ENCODE results near the gene ADK. TPM values are rescaled to one million over a fixed set of nuclear protein-coding genes. Genes with fewer than 3 reads are reported as not detected.

ADK gene
- total and polyA plus RNA-seq, 2 donors from 2014 or later: 33.0 to 38.3 TPM

- FAIRE-seq (no peak), DNase-seq (no peak)
- TF ChIP-seq, protein P1, sequence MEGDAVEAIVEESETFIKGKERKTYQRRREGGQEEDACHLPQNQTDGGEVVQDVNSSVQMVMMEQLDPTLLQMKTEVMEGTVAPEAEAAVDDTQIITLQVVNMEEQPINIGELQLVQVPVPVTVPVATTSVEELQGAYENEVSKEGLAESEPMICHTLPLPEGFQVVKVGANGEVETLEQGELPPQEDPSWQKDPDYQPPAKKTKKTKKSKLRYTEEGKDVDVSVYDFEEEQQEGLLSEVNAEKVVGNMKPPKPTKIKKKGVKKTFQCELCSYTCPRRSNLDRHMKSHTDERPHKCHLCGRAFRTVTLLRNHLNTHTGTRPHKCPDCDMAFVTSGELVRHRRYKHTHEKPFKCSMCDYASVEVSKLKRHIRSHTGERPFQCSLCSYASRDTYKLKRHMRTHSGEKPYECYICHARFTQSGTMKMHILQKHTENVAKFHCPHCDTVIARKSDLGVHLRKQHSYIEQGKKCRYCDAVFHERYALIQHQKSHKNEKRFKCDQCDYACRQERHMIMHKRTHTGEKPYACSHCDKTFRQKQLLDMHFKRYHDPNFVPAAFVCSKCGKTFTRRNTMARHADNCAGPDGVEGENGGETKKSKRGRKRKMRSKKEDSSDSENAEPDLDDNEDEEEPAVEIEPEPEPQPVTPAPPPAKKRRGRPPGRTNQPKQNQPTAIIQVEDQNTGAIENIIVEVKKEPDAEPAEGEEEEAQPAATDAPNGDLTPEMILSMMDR (IDR thresholded peaks at IDR 0.05; ENCODE audit: borderline replicate concordance, extremely low read depth, insufficient read depth): no peak
- no peaks in the 10 kb centered on the region for H3K36me3 ChIP-seq (ENCODE audit: control insufficient read depth in 2 of 3, insufficient read depth in 3 of 3, low read length in 3 of 3)
- no peaks in the 10 kb centered on the region for H3K9me3 ChIP-seq (ENCODE audit: control insufficient read depth in 2 of 3, insufficient read depth in 1 of 3, low read length in 3 of 3)
- H3K9ac ChIP-seq (ENCODE audit: low read length in 3 of 3): no peak overlapping the region
- intact Hi-C loops (cut with DNase I): no loop called here
- H3K4me3 ChIP-seq (ENCODE audit: low read length in 3 of 3): no peak overlapping the region
- H3K4me1 ChIP-seq (ENCODE audit: control insufficient read depth in 2 of 3, insufficient read depth in 2 of 3, low read depth in 1 of 3, low read length in 3 of 3): peaks cover 0 to 6% (median 3%) of the 10 kb centered on the region in 3 donors
- H3K27me3 ChIP-seq (ENCODE audit: control insufficient read depth, insufficient read depth, low read length): no peaks in the 10 kb centered on the region
- H3K27ac ChIP-seq (ENCODE audit: low read depth in 2 of 2, low read length in 2 of 2): no peak overlapping the region
Observed at GRCh38 chr10:74156919-74157289, 5.9 kb downstream of the ADK start.

DNA sequence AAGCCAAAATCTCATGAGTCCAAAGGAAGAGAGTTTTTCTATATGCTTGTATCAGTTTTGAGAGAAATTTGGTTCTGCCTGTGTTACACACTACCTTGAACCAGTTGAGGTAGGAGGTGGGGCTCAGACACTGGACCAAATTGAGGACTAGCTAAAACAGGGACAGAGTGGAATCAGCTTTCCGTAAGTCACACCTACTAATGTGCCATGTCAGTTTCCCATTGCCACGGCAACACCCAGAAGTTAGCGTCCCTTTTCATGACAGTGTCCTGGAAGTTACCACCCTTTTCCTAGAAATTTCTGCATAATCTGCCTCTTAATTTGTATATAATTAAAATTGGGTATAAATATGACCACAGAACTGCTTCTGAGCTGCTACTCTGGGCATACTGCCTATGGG lies 9.0 kb downstream of the ADK start:
- Histone ChIP-seq H3K4me3 (ENCODE audit: low read length in 3 of 3) (no peak overlapping the region), H3K4me1 (ENCODE audit: control insufficient read depth in 2 of 3, insufficient read depth in 2 of 3, low read depth in 1 of 3, low read length in 3 of 3) (no peaks in the 10 kb centered on the region), H3K9me3 (ENCODE audit: control insufficient read depth in 2 of 3, insufficient read depth in 1 of 3, low read length in 3 of 3) (no peaks in the 10 kb centered on the region), H3K36me3 (ENCODE audit: control insufficient read depth in 2 of 3, insufficient read depth in 3 of 3, low read length in 3 of 3) (no peaks in the 10 kb centered on the region), H3K27me3 (ENCODE audit: control insufficient read depth, insufficient read depth, low read length) (no peaks in the 10 kb centered on the region), H3K9ac (ENCODE audit: low read length in 3 of 3) (no peak overlapping the region), H3K27ac (ENCODE audit: low read depth in 2 of 2, low read length in 2 of 2) (no peak overlapping the region)
- intact Hi-C loops (cut with DNase I): no loop called here
- TF ChIP-seq, protein P1 (IDR thresholded peaks at IDR 0.05; ENCODE audit: borderline replicate concordance, extremely low read depth, insufficient read depth): no peak
- DNase-seq (no peak), FAIRE-seq (no peak)

GRCh38 chr10:74163319-74164068 lies 12.5 kb downstream of the ADK start:
- FAIRE-seq: no peak
- intact Hi-C loops (cut with DNase I): no loop called here

More at GRCh38 chr10:74163319-74164068, 12.5 kb downstream of the ADK start:
- DNase-seq: no peak
- Histone ChIP-seq H3K27me3 (ENCODE audit: control insufficient read depth, insufficient read depth, low read length) (no peaks in the 10 kb centered on the region), H3K9ac (ENCODE audit: low read length in 3 of 3) (no peak overlapping the region), H3K4me3 (ENCODE audit: low read length in 3 of 3) (no peak overlapping the region), H3K4me1 (ENCODE audit: control insufficient read depth in 2 of 3, insufficient read depth in 2 of 3, low read depth in 1 of 3, low read length in 3 of 3) (no peaks in the 10 kb centered on the region), H3K36me3 (ENCODE audit: control insufficient read depth in 2 of 3, insufficient read depth in 3 of 3, low read length in 3 of 3) (no peaks in the 10 kb centered on the region), H3K27ac (ENCODE audit: low read depth in 2 of 2, low read length in 2 of 2) (no peak overlapping the region), H3K9me3 (ENCODE audit: control insufficient read depth in 2 of 3, insufficient read depth in 1 of 3, low read length in 3 of 3) (no peaks in the 10 kb centered on the region)
- TF ChIP-seq, protein P1 (IDR thresholded peaks at IDR 0.05; ENCODE audit: borderline replicate concordance, extremely low read depth, insufficient read depth): no peak
